Left colon (tissue), 2 donors: ENCODE data around the gene MYOM1. TPM values are rescaled to one million over a fixed set of nuclear protein-coding genes. Genes with fewer than 3 reads are reported as not detected.
"Not testable (repeated sequence)": the region's sequence is repeated elsewhere in the genome, so short reads cannot be mapped to it uniquely, and the experiment has no call there.

Experiments
- ATAC-seq: fragments of 200-7000 bp; cut with Tn5 transposase; one replicate; pipeline ENCODE4 v1.9.1; 2020; ENCODE audit warnings: mild to moderate bottlenecking, moderate library complexity
- DNase-seq, 2 donors: peaks; one replicate each; pipeline ENCODE4 v3.0.0-alpha.2; 2020
- intact Hi-C, 2 donors: fragments of 100-400 bp; cut with DNase I in 1 of 2; cut with micrococcal nuclease in 1 of 2; formaldehyde crosslinking; loops; one replicate each; pipeline versions ENCODE4 v1.11.2 to v1.14.0; 2022; cut with DNase I, micrococcal nuclease
- total RNA-seq, 2 donors: library from RNA; stranded (reverse); fragmentation: NEBNext Ultra II Directional; extraction: Animal tissue kit (Norgen Biotek cat#: 25700); gene quantifications; one replicate each; pipeline ENCODE4 v1.2.1, GENCODE V29; 2021
- donor health status: DM: no; HTN: no; CAD: no.
- donor health status: DM: yes; HTN: yes; CAD: no.

Gene MYOM1
- total RNA-seq, 2 donors from 2014 or later = 3.5 to 9.6 TPM

DNA sequence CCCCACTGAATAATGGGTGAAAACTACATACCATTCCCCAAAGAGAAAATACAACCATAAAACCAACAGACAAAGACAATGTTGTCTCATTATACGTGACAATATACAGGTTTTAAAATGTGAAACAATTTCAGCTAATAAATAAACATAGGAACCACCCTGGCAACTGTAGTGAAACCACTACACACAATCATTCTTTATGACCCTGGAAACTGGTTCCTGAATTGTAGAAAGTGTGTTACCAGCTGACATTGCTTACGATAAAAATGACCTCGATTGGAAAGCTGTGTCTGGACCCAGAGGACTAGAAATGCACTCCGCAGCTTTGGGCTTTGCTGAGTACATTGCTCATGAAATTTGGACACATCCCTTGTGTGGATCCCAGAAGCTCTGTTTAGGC is 132.9 kb downstream of the MYOM1 start:
- DNase-seq (no peak), ATAC-seq (peak; percentile 89)

DNA sequence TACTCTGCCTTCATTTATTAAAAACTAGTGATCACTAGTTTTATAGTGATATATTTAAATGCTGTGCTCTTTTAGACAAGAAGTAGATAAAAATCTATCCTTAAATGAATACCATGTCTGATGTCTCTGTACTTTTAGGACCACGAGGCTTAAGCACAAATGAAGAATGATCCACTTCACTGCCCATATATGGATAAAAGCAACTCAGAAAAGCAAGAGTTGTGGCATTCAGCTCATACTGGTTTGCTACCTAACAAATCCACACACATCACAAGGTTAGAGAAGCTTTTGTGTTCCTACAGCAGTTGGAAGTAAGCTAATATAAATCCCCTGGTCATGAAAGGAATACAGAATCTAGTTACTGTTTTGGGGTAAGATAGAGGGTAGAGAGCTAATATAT is 134.2 kb downstream of the MYOM1 start:
- intact Hi-C loops = no loop called here
- no peak for DNase-seq
- ATAC-seq = no peak

More for the DNA sequence above, 132.9 kb downstream of the MYOM1 start:
- intact Hi-C loops = no loop called here

DNA sequence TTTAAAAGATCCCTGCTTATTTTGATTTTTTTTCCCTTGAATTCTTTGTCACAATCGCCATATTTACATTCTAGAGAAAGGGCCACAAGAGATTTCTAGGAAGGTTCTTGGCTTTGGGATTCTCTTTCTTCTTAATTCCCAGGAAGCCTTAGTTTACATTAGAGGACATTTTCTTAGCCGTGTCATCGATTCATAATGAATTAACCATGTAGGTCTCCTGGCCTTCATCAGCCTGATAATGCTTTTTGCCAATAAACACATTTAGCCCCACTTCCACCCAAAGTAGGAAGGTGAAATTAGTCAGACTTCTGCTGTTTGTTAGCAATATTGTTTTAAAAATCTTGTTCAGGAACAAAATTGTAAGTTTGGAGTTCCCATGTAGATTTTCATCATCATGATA is 135.6 kb downstream of the MYOM1 start:
- no peak for DNase-seq
- intact Hi-C loops = no loop called here
- ATAC-seq = no peak

DNA sequence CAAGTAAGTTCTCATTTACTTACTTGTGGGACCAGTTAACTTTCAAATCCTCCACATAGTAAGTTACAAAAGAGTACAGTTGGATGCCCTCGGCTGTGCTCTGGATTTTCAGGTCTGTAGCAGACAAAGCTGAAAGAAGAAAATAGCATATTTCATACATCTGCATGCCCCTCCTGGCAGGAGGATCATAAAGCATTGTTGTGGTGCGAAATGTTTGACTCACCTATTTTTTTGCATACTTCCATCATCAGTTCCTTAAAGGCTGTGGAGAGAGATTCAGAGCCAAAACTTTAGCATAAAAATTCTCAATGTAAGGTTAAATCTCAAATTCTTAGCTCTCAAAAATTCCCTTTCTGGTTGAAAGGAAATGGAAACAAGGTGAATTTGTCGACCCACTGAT is 136.0 kb downstream of the MYOM1 start:
- ATAC-seq (no peak), DNase-seq (no peak)
- intact Hi-C loops = no loop called here

DNA sequence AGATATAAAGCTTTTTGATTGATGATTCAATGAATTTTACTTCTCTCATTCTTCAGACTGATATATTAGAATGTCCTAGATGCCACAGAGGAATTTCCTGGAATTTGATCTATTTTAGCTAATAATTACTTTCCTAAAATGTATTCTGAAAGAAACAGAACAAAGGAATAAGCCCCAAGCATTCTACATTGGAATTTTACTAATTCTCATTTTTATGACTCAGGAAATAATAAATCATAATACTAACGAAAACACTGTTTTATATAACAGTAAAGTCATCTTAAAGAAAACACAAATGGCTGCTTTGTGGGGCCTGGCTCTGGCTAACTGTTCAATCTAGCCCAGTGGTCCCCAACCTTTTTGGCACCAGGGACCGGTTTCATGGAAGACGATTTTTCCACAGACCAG is 138.2 kb downstream of the MYOM1 start:
- DNase-seq (no peak), ATAC-seq (no peak)
- intact Hi-C loops = no loop called here

DNA sequence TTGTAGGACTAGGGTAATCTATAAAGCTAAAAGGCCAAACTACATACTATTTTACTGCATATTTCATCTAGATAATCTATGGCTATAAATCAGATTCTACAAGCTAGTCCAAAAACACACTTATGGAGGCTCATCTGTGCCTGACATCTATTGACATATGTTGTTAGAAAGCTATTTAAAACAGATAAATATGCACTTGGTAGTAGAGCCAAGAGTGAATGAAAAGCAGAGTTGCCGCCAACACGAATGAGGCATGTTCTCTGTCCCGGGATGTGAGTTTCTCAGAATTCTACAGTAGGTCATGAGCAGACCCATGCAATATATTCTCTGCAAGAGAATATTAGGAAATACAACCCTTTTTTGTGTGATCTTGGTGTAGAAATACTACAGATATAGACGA is 140.1 kb downstream of the MYOM1 start:
- ATAC-seq = no peak
- intact Hi-C loops = no loop called here
- DNase-seq = no peak

DNA sequence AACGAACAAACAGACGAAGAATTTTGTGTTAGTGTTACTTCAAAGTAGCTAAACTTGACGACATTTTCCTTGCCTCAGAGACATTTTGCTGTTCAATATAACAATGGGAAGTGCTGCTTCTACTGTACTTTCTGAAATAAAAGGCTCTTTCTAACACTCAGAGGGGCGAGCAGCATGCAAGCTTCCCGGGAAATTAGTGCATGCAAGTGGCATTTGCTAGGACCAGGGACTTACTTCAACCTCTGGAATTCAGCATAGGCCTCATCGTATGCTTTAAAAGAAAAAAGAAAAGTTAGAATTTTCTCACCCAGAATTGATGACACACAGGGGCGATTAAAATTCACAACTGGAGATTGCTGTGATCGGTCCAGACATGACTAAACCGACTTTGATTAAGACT is 144.3 kb downstream of the MYOM1 start:
- intact Hi-C loops = no loop called here
- DNase-seq (no peak), ATAC-seq (no peak)

DNA sequence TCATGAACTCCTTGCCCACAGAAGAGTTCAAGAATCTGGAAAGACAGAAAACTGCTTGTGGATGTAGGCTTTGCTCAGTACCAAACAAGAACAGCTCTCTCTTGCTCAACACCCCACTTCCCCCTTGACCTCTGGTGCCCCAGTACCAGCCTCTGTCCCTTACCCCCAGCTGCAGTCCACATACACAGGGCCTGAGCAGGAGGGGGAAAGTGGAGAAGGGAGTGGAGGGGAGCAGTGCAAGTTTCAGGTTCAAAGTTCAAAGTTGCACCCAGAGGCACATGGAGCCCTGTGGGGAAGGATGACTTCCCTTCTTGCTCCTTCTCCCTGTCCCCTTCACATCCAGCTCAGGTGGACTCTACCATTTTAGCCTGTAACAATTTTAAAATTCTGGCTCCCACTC is 145.7 kb downstream of the MYOM1 start:
- intact Hi-C loops = no loop called here
- DNase-seq (no peak), ATAC-seq (peak; percentile 96)

DNA sequence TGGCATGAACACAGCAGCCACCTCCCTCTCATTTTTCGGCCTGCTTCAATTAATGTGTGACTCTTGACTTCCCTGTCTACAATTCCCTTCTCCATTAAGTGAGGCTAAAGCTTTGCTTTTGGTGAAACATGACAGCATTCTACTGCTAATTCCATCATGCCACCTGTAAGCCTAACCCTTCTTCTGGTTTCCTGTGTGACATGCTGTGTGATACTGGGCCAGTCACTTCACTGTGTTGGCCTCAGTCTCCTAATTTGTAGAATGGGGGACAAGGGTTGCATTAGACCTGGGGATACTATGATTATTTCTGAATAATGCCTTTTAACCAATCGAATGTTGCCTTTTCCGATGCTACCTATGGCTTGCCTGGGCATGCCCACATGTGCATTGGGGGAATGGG is 146.4 kb downstream of the MYOM1 start:
- ATAC-seq, intact Hi-C loops, DNase-seq: not testable (repeated sequence)

DNA sequence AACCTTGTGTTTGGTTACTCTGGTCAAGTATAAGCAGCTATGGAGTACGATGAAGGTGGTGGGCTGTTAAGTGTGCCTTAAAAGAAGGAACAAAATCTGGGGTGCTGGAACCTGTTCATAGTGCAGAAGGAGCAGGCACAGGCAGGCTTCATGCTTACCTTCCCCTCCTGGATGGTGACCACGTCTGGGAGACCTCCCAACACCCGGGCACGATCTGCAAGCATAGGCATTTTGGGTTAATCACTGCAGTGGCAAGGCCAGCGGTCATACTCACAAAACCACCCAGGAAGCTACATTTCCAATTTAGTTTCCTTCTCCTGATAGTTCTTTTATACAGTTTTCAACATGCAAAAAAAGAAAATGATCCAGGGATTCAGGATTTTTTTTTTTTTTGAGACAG is 148.1 kb downstream of the MYOM1 start:
- no peak for DNase-seq
- no peak for ATAC-seq
- intact Hi-C loops = no loop called here

DNA sequence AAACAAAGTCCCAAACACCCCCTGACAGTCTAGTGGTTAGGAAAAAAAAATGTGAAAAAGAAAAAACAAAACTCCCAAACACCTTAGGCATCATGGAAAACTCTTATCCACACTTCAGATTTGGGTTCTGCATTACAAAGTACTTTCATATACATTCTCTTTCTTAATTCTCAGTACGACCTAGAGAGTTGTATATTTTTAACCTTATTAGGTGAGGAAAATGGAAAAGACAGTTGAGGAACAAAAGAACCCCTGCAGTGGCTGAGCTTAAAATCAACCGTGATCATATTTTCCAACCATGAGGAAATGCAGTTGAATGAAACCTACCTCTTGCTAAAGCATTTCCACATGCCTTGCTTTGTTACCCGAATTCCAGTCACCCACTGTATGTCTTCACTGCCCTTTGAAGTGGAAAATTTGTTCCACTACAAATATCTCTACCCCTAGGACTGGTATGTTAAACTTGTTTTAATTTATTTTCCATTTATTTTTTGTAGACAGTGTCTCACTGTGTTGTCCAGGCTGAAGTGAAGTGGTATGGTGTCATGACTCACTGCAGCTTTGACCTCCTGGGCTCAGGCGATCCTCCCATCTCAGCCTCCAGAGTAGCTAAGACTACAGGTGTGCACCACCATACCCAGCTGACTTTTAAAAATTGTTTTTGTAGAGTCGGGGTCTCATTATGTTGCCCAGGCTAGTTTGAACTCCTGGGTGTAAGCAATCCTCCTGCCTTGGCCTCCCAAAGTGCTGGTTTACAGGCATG is 149.9 kb downstream of the MYOM1 start:
- ATAC-seq (no peak), DNase-seq (no peak)
- intact Hi-C loops = no loop called here

DNA sequence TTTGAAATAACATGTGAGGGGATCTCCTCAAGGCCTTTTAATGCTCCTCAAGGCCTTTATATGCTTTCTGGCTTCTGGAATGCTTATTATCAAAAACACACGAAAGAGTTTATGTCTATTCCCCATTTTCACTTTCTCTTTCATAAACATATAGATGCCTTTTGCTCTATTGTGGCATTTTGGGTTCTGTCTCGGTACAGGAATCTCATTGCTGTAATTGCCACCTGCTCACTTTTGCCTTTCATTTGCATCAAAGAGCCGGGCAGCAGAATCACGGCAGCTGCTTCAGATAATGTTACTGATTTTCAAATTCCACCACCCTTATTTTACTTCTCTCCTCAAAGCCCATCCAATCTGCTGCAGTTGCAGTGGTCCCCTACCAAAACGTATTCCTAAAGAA is 152.0 kb downstream of the MYOM1 start:
- no peak for DNase-seq
- intact Hi-C loops = no loop called here

DNA sequence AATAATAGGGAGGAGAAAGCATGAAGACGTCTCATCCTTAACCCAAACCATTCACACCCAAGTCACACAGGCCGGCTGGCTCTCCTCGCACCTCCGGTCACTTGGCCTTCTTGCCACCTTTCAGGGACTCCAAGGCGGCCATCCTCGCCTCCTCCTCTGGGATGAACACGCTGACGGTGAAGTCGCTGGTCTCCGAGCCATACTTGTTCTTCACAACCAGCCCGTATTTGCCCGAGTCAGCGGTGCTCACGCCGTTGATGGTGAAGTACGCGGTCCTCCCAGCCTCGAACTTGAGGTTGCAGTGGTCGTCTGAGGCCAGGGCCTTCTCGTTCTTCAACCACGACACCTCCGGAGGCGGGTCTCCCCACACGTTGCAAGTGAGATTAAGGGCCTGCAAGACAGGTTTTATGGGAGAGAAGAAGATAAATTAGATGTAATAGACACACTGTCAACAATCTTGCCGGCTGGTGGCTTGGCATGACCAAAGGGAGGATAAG is 152.6 kb downstream of the MYOM1 start:
- DNase-seq (no peak), ATAC-seq (peak; percentile 48)
- intact Hi-C loops = no loop called here

More for the DNA sequence above, 152.0 kb downstream of the MYOM1 start:
- ATAC-seq = peak; percentile 37

DNA sequence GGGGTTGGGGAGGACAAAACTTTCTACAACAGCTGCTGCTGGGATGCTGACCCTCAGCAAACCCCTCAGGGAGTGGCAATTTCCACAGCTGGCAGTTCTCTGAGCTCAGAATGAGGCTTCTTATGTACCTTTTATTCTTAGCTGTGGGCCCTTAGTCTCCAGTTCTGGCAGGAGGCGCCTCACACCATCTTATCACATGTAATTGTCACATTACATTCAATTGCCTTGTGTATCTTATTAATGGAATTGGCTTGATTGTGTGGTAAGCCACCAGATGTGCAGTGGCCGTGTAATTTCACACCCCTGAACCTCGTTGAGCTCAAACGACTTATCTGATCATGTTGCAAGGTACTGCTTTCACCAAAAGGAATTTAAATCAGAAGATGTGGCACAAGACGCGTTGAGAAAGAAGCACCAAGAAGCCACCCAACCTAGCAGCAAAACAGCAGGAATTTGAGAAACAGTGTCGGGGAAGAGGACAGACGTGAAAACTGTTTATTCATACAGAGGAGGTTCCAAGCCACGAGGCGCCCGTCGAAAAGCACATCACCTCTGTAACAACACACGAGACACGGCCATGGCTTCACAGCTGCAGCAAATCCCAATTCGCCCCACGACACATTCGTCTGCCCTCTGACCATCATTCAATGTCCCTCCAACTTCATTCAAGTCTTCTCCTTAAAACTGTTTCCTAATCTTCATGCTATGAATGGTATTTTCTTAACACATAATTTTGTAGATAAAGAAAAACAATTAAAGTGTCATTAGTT is 153.2 kb downstream of the MYOM1 start:
- DNase-seq = no peak
- ATAC-seq = no peak
- intact Hi-C loops = no loop called here

DNA sequence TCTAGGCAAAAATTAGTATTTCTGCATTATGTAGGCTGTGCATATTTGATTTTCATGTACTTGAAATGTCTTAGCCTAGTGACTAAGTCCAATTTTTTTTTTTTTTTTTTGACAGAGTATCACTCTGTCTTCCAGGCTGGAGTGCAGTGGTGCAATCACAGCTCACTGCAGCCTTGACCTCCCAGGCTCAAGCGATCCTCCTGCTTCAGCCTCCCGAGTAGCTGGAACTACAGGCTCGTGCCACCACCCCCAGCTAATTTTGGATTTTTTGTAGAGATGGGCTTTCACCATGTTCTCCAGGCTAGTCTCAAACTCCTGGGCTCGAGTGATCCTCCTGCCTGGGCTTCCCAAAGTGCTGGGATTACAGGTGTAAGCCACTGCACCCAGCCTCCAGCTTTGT is 156.0 kb downstream of the MYOM1 start:
- not testable (repeated sequence) for DNase-seq, ATAC-seq
- intact Hi-C loops = loop anchor here in 1 of 2 donors (2.0 kb wide), 1 partner anchor 131 kb away; no protein-coding TSS in a partner anchor

DNA sequence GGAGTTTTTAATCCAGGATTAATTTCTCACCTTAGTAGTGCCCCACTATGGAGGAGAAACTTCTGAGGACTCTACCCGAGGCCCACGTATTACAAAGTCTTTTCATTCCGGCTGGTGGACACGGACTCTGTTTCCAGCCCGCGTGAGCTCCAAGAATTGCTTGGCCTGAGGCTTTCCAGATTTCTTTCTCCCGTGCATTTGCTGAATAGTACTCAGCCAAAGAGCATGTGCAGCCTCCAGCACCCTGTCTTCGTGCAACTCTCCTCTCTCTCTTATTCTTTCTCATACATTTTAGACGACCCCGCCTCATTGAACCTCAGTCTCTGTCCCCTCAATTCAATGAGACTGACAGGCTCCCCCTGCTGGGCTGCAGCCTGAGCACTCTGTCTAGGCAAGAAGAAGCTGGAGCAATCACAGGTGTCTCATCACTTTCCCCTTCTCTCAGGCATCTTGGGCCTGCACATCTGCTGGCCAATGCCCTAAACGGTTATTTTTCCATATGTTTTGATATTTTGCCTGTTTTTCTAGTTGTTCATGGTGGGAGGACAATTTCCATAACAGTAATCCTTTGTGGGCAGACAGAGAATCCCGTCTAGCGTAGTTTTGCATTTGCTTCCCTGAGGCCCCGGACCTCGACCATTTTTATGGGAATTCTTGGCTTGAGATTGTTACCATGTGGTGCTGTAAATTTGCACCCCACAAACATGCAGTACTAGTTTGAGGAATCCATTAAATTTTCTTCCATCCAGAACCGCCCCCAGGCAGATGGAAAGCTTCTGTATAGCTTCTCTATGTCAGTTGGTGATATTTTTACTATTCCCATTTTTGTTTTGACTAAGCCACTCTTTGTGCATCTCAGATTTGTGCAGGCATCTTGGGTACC is 156.7 kb downstream of the MYOM1 start:
- intact Hi-C loops = loop anchor here in 1 of 2 donors (2.0 kb wide), 1 partner anchor 130 kb away; no protein-coding TSS in a partner anchor
- peak; percentile 75 for ATAC-seq
- DNase-seq = peak; percentile 58 to 86

DNA sequence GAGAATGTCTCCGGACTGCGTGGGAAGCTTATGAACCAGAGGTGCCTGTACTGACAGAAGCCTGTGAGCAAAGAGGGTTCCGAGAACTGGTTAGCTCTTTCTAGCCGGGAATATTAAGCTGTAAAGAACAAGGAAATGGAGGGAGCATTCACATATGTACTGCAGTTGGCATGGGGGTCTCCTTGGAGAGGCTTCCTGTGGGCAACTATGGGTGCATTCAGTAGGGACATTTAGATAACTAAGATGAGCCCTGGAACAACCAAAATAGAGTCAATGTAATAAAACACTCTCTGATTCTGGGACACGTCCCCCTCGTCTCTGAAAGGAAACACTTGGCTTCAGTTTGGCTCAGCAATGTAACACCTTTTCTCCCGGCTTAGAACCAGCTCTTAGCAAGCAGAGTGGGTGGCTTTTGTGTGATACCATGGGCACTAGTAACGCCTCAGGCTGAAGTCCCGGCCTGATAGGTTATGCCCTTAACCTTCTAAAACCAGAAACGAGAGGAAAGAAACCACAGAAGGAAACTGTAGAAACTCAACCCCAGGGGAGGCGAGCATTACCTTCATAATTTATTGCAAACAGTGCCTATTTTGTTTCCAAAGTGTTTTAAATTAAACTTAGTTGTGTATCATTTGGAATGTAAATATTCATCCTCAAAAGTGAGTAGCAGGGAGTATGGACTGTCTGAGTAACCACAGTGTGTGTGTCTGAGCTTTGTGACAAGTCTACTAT is 158.0 kb downstream of the MYOM1 start:
- intact Hi-C loops = loop anchor here in 1 of 2 donors (2.0 kb wide), 1 partner anchor 129 kb away; no protein-coding TSS in a partner anchor
- ATAC-seq (no peak), DNase-seq (no peak)
